Measurements from ENCODE around the gene GPR33.
A peak's percentile ranks its signal among the peaks of the same experiment; 100 is the strongest.
"Not testable (repeated sequence)": the region's sequence is repeated elsewhere in the genome, so short reads cannot be mapped to it uniquely, and the experiment has no call there.

Gene GPR33, protein sequence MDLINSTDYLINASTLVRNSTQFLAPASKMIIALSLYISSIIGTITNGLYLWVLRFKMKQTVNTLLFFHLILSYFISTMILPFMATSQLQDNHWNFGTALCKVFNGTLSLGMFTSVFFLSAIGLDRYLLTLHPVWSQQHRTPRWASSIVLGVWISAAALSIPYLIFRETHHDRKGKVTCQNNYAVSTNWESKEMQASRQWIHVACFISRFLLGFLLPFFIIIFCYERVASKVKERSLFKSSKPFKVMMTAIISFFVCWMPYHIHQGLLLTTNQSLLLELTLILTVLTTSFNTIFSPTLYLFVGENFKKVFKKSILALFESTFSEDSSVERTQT

DNA sequence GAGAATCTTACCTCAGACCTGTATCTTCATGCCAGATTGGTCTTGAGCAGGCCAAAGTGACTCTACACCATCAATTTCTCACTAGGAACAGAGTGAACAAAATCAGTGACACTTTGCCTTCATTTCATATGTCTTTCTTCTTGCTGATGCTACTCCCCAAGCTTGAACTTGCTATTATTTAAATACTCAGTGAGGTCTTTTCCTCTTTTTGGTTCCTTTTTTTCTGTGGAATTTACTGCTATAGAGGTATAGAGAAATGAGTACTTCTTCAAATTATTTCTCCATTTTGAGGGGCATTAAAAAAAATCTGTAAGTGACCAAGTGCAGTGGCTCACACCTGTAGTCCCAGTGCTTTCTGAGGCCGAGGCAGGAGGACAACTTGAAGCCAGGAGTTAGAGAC lies at the start of gene GPR33:
TSS of gene GPR33 (minus strand) at position 154 of the 400 bp plus-strand sequence. CDS start 4,074 bp downstream, outside the sequence.
- DNase-seq (ENCODE audit: low read depth), result no peak

DNA sequence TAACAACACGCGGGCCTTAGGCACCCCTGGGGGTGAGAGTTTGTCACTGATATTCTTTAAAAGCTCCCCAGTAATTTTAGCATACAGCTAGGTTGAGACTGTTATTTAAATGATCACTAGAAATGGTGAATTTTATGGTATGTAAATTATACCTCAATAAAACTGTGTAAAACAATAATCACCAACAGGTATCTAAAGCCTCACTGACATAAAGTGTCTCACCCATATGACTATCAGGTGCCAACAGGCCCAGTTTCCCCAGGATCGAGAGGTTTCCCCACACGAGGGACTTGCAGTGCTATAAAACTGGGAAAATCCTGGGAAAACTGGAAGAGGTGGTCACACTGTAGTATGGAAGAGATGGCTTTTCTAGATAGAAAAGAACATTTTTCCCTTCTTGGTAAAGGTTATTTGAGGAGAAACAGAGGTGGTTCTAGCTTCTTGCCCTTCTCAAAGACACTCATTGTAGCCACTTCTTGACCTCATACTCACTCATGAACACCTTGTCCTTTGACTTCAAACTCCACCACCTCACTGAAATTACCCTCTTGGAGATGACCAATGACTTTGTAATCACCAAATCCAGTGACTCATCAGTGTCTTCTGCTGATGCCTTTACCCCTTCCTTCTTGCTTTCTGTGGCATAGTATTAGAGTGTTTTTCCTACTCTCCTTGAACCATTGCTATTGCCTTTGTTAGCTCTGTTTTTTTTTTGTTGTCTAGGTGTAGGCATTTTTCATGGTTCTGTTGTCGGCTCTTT lies 48.5 kb upstream of the GPR33 start:
- DNase-seq (ENCODE audit: low read depth), result no peak

DNA sequence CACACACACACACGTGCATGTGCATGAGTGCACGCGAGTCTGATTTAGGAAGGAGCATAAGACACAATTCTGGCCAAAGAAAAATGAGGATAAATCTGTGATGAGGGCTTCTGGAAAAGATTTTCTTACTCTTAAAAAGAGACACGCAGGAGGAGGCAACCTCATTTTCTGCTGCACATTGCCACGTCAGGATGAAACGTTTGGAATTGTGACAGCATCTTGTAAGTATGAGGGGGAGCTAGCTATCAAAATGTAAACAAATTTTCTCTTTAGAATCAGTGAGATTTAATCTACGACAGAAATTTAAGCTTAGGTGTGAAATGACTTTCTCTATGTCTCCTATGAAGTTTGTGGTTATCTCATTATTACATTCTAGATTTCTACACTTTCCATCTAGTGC lies 42.3 kb upstream of the GPR33 start:
- no peak for DNase-seq (ENCODE audit: low read depth)

DNA sequence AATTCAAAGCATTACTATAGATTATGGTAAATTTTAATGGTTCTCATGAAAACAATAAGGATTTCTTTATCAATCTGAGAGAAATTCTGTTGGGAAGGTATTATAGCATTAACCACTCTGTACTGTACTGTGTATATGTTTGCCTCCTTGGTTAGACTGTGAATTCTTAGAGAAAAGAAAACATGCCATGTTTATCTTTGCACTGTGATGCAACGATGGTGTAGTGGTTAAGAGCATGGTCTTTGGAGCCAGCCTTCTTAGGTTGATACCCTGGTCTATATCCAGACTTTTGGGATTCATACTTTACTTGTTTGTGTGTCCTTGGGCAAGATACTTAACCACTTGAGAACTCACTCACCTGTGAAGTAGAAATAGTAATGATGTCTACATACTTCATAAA lies 41.2 kb upstream of the GPR33 start:
- no peak for DNase-seq (ENCODE audit: low read depth)

DNA sequence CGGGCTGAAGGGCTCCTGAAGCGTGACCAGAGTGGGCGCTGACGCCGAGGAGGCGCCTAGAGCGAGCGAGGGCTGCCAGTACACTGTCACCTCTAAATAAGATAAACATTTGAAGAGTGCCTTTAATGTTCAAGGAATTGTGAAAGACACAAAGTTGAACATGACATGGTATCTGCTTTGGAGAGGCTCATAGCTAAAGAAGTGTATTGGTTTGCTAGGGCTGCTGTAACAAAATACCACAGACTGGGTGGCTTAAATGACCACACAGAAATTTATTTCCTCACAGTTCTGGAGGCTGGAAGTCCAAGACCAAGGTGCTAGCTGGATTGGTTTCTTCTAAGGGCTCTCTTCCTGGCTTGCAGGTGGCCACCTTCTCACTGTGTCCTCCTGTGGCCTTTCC lies 39.7 kb upstream of the GPR33 start:
- DNase-seq (ENCODE audit: low read depth), result no peak

DNA sequence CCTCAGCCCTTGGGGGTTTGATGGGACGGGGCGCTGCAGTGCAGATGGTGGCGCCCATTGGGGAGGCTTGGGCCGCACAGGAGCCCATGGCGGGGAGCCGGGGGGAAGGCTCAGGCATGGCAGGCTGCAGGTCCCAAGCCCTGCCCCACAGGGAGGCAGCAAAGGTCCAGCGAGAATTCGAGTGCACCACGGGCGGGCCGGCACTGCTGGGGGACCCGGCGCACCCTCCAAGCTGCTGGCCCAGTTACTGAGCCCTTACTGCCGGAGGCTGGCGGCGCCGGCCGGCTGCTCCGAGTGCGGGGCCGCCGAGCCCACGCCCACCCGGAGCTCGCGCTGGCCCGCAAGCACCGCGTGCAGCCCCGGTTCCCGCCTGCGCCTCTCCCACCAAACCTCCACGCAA lies 39.2 kb upstream of the GPR33 start:
- DNase-seq (ENCODE audit: low read depth), result no peak

DNA sequence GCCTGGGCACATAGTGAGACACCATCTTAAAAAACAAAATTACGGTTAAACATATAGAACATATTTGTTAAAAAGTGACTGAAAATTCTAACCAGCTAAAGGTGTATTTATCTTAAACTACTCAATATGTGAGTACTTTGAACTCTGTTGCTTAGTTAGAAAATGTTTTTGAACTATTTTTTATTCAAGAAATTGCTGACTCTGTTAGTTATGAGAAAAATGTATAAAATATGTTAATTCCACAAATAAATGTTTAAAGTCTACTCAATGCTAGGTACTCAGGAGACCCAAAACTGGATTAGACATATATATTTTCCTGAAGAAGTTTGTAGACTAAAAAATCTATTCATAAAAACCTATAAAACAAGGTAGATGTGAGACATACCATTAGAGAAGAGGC lies 23.0 kb upstream of the GPR33 start:
- DNase-seq (ENCODE audit: low read depth), result no peak

DNA sequence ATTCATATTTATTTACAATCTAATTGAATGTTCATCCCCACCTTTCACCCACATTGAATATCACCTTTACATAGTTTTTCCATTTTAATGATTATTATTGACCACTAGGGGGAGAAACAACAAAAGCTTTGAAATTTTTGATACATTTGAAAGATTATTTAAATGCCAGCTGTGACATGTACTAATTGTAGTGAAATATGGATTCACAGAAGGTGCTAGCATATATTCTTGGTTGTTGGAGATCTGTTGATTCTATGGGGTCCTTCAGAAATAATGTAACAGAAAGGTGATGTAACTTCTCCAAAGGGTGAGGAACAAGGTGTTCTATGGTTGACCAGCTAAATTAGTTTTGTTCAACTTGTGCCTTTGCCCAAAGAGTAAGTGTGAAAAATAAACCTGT lies 22.4 kb upstream of the GPR33 start:
- DNase-seq (ENCODE audit: low read depth), result no peak

DNA sequence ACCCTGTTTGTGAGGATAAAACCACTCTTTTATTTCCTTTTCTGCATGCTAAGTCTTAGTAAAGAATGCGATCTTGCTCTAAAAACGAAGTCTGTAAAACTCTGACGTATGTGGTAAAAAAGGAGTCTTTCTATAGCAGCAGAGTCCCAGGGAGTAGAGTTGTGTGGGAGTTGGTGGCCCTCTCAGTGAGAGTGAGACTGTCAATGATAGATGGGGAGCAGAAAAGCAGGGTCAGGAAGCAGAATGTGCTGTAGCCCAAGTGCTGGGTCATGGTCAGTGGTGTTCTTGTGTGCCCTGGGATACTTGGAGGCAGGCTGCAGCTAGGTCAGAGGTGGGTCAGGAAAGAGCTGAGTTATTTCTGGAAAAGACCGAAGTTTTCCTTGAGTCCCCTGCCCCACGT lies 20.3 kb upstream of the GPR33 start:
- no peak for DNase-seq (ENCODE audit: low read depth)

DNA sequence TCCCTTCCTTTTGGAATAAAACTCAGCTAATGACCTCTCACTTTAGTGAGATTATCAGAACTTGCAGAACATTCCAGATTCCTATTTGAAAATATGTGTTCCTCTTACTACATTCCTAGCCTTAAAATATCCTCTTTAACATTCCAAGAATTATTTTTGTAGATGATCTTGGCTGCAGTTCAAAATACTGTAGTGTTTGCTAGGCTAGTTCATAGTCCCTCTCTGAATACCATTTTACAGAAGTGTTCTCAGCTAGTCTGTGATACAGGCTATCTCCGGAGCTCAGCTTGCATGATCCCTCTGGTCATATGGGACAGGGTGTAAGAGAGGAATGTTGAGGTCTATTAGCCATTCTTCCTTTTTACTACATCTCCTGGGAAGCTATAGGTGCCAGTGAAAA lies 17.6 kb upstream of the GPR33 start:
- peak; percentile 35 for DNase-seq (ENCODE audit: low read depth)

DNA sequence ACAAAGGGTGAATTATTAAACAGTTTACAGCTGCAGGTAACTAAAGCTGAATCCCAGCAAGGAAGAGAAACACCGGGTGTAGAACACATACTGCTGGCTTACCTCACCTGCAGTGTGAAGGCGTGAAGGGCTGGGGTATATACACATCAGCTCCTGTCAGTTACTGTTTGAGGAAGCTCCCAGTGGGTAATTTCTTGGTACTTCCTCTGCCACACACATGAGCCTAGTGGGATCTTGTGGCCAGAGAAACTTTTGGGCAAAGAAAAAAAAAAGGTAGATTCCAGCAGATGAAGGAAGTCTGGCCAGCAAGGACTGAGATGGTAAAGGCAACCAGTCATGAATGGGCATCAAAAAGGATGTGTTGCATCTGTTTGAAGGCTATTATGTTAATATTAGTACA lies 14.0 kb upstream of the GPR33 start:
- DNase-seq (ENCODE audit: low read depth), result no peak

DNA sequence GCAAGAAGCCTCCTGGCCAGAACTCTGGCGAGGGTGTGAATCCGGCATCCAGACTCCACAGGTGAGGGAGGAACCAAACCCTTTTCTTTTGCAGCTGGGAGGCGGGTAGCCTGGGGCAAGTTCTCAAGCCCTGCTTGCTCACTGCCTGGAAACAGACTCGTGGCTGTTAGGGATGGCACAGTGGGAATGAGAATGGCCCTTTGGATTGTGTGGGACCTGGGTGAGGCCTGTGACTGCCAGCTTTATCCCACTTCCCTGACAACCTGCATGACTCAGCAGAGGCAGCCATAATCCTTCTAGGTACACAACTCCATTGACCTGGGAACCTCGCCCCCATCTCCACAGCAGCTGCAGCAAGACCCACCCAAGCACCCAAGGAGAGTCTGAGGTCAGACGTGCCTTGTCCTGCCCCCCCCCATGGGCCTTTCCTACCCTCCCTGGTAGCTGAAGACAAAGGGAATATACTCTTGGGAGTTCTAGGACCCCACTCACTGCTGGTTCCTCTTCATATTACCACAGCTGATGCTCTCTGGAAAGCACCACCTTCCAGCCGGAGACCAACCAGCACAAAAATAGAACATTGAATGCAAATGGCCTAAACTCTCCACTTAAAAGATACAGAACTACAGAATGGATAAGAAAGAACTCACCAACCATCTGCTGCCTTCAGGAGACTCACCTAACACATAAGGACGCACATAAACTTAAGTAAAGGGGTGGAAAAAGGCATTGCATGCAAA lies 5.1 kb upstream of the GPR33 start:
- DNase-seq (ENCODE audit: low read depth), result no peak

DNA sequence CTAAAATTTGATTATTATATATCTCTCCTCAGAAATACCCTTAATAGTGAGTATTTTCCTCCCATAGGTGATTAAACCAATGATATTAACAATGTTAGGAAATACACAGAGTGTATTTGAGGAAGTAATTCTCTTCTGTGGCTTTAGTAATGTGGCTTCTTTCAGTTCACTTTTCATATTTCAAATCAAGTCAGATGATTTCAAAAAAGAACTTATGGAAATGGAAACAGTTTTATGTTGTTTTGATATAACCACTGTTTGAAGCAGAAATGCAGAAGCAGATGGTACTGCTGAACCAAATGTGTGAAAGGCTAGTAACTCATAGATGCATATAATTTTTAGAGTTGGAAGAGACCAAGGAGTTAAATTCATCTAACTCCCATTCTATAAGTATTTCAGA lies 1.9 kb upstream of the GPR33 start:
- DNase-seq (ENCODE audit: low read depth), result no peak

DNA sequence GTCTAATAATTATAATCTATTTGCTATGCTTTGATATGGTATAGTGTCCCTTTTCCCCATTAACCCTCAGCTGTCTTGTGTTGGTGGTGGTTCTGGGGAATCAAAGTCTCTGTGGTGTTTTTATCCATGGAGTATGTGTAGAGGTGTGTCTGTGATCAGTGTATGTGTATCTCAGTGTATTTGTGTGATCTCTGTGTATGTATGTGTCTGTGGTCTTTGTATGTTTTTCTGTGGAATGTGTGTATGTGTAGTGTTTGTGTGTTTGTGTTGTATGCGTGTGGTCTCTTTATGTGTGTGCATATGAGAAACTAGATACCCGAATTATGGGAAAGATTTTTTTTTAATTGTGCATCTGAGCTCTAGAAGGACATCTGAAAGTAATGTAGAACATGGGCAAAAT lies 1.1 kb downstream of the GPR33 start:
- DNase-seq (ENCODE audit: low read depth), result no peak

DNA sequence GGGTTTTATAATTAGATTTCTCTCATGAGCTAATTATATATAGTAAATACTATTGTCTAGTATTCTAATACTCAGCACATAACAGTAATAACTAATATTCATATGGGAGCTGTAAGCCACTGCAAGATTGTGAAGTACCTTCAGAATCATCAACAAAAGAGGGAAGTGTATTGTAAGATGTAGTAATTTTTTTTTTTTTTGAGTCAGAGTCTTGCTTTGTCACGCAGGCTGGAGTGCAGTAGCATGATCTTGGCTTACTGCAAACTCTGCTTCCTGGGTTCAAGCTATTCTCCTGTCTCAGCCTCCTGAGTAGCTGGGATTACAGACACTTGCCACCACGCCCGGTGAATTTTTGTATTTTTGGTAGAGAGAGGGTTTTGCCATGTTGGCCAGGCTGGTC lies 3.1 kb downstream of the GPR33 start:
- DNase-seq (ENCODE audit: low read depth), result no peak

DNA sequence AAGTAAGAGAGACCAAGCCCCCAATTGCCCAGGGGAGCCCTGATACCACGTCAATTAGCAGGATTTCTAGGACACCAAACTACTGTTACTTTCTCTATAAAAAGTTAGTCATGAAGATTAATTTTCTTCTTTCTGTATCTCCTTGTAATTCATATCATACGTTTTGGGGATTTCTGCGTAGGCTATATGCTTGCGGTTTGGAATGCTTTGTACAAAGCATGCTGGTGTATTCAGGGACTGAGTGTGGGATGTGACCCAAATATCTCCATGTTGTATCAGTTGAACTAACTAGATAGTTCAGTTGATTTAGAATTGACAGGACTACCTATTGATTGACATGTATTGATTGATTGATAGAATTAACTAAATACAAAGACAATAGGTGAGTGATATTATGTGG lies 7.7 kb downstream of the GPR33 start:
- DNase-seq (ENCODE audit: low read depth), result no peak

DNA sequence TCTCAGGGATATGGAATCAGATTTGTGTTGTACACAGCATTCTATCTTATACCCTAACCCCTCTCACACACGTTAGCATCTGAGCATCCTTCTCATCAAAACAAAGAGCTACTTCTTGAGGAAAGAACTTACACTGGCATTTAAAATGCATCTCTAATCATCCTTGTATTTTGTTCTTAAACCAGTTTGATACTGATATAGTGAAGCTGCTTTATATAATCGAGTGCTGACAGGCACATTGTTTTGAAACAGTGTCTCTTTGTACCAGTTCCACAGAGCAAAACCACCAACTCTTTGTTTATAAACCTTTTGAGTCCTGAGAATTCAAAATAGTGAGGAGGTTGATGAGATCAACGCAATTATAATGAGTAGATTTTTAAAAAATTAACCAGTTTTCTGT lies 8.8 kb downstream of the GPR33 start:
- no peak for DNase-seq (ENCODE audit: low read depth)

DNA sequence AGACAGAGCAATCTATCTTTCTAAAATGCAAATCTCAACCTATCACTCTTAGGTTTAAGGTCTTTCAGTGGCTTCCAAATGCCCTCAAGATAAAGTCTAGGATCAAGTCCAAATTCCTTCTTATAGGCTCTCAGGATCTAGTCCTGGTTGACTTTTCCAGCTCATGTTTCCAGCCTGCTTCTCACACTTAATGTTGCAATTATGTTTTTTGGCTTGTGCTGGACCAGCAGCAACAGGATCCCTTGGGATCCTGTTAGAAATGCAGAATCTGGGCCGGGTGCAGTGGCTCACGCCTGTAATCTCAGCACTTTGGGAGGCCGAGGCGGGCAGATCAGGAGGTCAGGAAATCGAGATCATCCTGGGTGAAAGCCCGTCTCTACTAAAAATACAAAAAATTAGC lies 10.6 kb downstream of the GPR33 start:
- DNase-seq (ENCODE audit: low read depth), result no peak

DNA sequence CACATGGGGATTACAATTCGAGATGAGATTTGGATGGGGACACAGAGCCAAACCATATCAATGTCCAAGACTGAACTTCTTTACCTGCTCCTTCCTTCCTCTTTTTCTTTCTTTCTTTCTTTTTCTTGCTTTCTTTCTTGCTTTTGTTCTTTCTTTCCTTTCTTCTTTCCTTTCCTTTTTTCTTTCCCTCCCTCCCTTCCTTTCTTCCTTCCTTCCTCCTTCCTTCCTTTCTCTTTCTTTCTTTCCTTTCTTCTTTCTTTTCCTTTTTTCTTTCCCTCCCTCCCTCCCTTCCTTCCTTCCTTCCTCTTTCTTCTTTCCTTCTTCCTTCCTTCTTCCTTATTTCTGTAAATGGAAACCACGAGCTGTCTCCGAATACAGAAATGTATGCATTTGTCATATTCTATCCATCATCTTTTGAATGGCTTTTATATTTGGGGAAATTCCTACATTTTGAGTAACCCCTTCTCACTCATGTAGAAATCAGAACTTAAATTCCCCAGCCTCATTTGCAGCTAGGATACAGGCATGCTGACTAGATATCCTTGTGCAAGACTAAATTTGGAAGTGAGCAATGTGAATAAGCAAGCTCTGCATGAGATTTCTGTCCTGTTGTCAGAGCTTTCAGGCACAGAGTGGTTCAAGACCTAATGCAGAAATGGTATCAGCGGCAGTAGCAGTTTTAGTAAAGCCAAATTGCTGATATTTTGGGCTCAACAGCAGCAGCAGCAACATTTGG lies 11.5 kb downstream of the GPR33 start:
- no peak for DNase-seq (ENCODE audit: low read depth)

DNA sequence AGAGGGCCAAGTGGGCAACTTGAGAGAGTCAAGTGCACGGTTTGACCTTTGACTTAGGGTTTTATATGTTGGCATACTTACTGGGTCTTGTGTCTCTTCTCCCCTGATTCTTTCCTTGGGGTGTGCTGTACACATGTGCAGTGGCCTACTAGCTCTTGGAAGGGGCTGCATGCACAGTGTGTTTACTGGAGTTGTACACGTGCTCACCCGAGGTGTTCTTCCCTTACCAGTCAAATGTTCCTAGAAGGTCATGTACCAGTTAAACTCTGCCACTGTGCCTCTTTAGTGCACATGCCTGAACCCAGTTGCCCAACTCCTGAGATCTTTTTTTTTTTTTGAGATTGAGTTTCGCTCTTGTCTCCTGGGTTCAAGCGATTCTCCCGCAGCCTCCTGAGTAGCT lies 21.3 kb downstream of the GPR33 start:
- DNase-seq (ENCODE audit: low read depth), result no peak

DNA sequence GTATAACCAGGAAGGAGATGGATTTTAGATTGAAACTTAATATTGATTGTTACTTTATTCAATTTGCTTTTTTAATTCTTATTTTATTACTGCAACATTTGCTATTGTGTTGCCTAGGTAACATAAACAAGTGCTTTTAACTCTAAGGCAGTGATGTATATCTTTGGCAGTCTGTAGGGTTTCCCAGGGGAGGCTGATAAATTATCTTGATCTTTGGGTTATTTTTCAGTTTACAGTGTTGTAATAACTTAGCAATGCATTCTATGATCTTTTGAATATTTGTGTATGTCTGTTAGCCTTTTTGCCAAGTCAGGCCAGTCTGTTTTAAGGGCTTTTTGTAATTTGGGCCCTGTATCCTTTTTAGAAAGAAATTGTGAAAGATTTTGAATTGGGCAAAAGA lies 22.7 kb downstream of the GPR33 start:
- DNase-seq (ENCODE audit: low read depth), result peak; percentile 50

DNA sequence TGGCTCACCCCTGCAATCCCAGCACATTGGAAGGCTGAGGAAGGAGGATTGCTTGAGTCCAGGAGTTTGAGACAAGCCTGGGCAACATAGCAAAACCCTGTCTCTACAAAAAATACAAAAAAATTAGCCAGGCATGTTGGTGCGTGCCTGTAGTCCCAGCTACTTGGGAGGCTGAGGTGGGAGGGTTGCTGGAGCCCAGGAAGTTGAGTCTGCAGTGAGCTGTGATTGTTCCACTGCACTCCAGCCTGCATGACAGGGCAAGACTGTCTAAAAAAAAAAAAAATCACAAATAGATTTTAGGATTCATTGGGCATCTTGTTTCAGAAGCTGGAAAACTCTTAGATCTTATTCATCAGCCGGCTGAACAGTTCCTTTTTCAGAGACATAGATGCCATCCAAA lies 25.4 kb downstream of the GPR33 start:
- not testable (repeated sequence) for DNase-seq (ENCODE audit: low read depth)

Data from GM04503 (cell line).